Loucy (cell line): ENCODE results near the gene ZNF556.

ENCODE experiments used
- EZH2phosphoT487 ChIP-seq: fragments of 200-600 bp; IDR thresholded peaks from 2 replicates; pipeline ENCODE4 v1.6.1; 2018; ENCODE audit warnings: antibody characterized with exemption, mild to moderate bottlenecking, moderate library complexity, borderline replicate concordance
- TF ChIP-seq, protein P1 (sequence below): fragments of 200-600 bp; sonication (generic); conservative IDR thresholded peaks from 2 replicates; pipeline ENCODE4 v1.5.1; 2014; ENCODE audit warnings: mild to moderate bottlenecking, antibody characterized with exemption, low read length

DNA sequence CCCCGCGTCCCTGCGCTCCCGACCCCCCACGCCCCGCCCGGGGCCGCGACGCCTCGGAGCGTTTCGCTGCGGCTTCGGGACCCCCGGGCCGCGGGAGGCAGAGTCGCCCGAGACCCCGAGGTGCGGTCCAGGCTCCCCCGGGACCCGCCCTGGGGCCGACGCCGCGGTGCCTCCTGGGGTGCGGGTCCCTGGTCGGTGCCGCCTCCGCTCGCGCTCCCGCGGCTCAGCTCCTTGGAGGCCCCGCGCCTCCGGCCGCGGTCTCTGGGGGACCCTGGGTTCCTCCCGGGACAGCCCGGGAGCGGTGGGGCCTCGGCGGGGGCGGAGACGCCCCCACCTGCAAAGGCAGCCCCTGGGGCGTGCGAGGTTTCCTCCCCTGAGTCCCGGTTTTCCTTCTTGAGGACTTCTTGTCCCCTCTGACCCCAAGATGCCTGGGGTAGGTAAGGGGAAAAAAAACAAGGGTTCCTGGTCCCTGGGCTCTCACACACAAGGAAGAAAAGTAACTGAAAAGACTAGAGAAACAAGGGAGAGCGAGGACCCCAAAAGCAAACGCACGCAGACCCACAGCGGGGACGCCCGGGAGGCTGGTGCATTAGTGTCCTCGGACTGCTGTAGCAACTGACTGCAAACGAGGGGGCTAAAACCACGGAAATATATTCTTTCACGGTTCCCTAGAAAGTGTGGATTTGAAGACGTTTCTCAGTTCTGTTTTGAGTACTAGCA lies 25.1 kb upstream of the ZNF556 start:
- TF ChIP-seq, protein P1, sequence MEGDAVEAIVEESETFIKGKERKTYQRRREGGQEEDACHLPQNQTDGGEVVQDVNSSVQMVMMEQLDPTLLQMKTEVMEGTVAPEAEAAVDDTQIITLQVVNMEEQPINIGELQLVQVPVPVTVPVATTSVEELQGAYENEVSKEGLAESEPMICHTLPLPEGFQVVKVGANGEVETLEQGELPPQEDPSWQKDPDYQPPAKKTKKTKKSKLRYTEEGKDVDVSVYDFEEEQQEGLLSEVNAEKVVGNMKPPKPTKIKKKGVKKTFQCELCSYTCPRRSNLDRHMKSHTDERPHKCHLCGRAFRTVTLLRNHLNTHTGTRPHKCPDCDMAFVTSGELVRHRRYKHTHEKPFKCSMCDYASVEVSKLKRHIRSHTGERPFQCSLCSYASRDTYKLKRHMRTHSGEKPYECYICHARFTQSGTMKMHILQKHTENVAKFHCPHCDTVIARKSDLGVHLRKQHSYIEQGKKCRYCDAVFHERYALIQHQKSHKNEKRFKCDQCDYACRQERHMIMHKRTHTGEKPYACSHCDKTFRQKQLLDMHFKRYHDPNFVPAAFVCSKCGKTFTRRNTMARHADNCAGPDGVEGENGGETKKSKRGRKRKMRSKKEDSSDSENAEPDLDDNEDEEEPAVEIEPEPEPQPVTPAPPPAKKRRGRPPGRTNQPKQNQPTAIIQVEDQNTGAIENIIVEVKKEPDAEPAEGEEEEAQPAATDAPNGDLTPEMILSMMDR: no peak
- TF ChIP-seq EZH2phosphoT487: no peak
